ENCODE measurements around the gene AUH.

The AUH gene

DNA sequence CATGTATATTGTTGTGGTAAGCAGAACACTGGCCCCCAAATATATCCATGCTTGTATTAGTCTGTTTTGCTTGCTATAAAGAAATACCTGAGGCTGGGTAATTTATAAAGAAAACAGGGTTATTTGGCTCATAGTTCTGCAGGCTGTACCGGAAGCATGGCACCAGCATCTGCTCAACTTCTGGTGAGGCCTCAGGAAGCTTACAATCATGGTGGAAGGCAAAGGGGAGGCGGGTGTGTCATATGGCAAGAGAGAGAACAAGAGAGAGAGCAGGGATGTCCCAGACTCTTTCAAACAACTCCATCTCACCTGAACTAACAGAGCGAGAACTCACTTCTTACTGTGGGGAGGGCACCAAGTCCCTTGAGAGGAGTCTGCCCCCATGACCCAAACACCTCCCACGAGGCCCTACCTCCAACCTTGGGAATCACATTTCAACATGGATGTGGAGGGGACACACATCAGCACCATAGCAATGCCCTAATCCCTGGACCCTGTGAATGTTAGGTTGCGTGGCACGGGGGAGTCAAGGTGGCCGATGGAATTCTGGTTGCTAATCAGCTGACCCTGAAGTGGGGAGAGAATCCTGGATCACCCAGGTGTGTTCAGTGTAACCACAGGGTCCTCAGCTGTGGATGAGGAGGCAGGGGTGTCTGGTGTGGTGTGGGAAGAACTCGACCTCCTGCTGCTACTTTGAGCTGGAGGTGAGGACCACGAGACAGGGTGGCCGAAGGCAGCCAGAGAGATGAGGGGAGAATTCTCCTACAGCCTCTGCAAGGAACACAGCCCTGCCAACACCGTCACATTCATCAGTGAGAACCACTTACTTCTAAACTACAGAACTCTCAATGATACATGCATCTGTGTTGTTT lies 172.8 kb downstream of the AUH start:
- Histone ChIP-seq H3K9me3 (ENCODE audit: control insufficient read depth in 2 of 2, low read length in 2 of 2) (no peaks in the 10 kb centered on the region), H3K27me3 (ENCODE audit: control insufficient read depth in 2 of 2, insufficient read depth in 2 of 2, low read length in 2 of 2) (no peaks in the 10 kb centered on the region), H3K4me3 (ENCODE audit: low read length in 2 of 2) (no peak overlapping the region), H3K36me3 (ENCODE audit: control insufficient read depth in 2 of 2, insufficient read depth in 2 of 2, low read length in 2 of 2) (no peaks in the 10 kb centered on the region), H3K27ac (ENCODE audit: low read depth in 2 of 2, low read length in 2 of 2) (no peak overlapping the region), H3K9ac (ENCODE audit: low read depth in 1 of 2, low read length in 2 of 2) (no peak overlapping the region), H3K4me1 (ENCODE audit: control insufficient read depth in 2 of 2, insufficient read depth in 2 of 2, low read length in 2 of 2) (peaks cover 24 to 35% of the 10 kb centered on the region in 2 donors)

- no peak overlapping the region for H3K9ac ChIP-seq (ENCODE audit: low read depth in 1 of 2, low read length in 2 of 2)
- H3K27ac ChIP-seq (ENCODE audit: low read depth in 2 of 2, low read length in 2 of 2) = no peak overlapping the region
- H3K4me3 ChIP-seq (ENCODE audit: low read length in 2 of 2) = no peak overlapping the region
- peaks cover 17 to 25% of the 10 kb centered on the region in 2 donors for H3K4me1 ChIP-seq (ENCODE audit: control insufficient read depth in 2 of 2, insufficient read depth in 2 of 2, low read length in 2 of 2)
- no peaks in the 10 kb centered on the region for H3K36me3 ChIP-seq (ENCODE audit: control insufficient read depth in 2 of 2, insufficient read depth in 2 of 2, low read length in 2 of 2)
- no peaks in the 10 kb centered on the region for H3K9me3 ChIP-seq (ENCODE audit: control insufficient read depth in 2 of 2, low read length in 2 of 2)
- H3K27me3 ChIP-seq (ENCODE audit: control insufficient read depth in 2 of 2, insufficient read depth in 2 of 2, low read length in 2 of 2) = no peaks in the 10 kb centered on the region
These were observed 173.8 kb downstream of the AUH start for GRCh38 chr9:91187965-91188344.

- Histone ChIP-seq H3K27ac (ENCODE audit: low read depth in 2 of 2, low read length in 2 of 2) (no peak overlapping the region), H3K4me3 (ENCODE audit: low read length in 2 of 2) (no peak overlapping the region), H3K27me3 (ENCODE audit: control insufficient read depth in 2 of 2, insufficient read depth in 2 of 2, low read length in 2 of 2) (no peaks in the 10 kb centered on the region), H3K9me3 (ENCODE audit: control insufficient read depth in 2 of 2, low read length in 2 of 2) (no peaks in the 10 kb centered on the region), H3K9ac (ENCODE audit: low read depth in 1 of 2, low read length in 2 of 2) (no peak overlapping the region), H3K4me1 (ENCODE audit: control insufficient read depth in 2 of 2, insufficient read depth in 2 of 2, low read length in 2 of 2) (peaks cover 14 to 21% of the 10 kb centered on the region in 2 donors), H3K36me3 (ENCODE audit: control insufficient read depth in 2 of 2, insufficient read depth in 2 of 2, low read length in 2 of 2) (no peaks in the 10 kb centered on the region)
These were observed 174.3 kb downstream of the AUH start for GRCh38 chr9:91187311-91187964.

GRCh38 chr9:91186632-91187108 lies 175.0 kb downstream of the AUH start:
- Histone ChIP-seq H3K27ac (ENCODE audit: low read depth in 2 of 2, low read length in 2 of 2) (no peak overlapping the region), H3K9ac (ENCODE audit: low read depth in 1 of 2, low read length in 2 of 2) (no peak overlapping the region), H3K27me3 (ENCODE audit: control insufficient read depth in 2 of 2, insufficient read depth in 2 of 2, low read length in 2 of 2) (no peaks in the 10 kb centered on the region), H3K4me1 (ENCODE audit: control insufficient read depth in 2 of 2, insufficient read depth in 2 of 2, low read length in 2 of 2) (peaks cover 7 to 14% of the 10 kb centered on the region in 2 donors), H3K36me3 (ENCODE audit: control insufficient read depth in 2 of 2, insufficient read depth in 2 of 2, low read length in 2 of 2) (no peaks in the 10 kb centered on the region), H3K9me3 (ENCODE audit: control insufficient read depth in 2 of 2, low read length in 2 of 2) (no peaks in the 10 kb centered on the region), H3K4me3 (ENCODE audit: low read length in 2 of 2) (no peak overlapping the region)

- Histone ChIP-seq H3K4me1 (ENCODE audit: control insufficient read depth in 2 of 2, insufficient read depth in 2 of 2, low read length in 2 of 2) (peaks cover 2 to 11% of the 10 kb centered on the region in 2 donors), H3K4me3 (ENCODE audit: low read length in 2 of 2) (no peak overlapping the region), H3K27ac (ENCODE audit: low read depth in 2 of 2, low read length in 2 of 2) (no peak overlapping the region), H3K9ac (ENCODE audit: low read depth in 1 of 2, low read length in 2 of 2) (no peak overlapping the region), H3K36me3 (ENCODE audit: control insufficient read depth in 2 of 2, insufficient read depth in 2 of 2, low read length in 2 of 2) (no peaks in the 10 kb centered on the region), H3K9me3 (ENCODE audit: control insufficient read depth in 2 of 2, low read length in 2 of 2) (no peaks in the 10 kb centered on the region), H3K27me3 (ENCODE audit: control insufficient read depth in 2 of 2, insufficient read depth in 2 of 2, low read length in 2 of 2) (no peaks in the 10 kb centered on the region)
These were observed 176.4 kb downstream of the AUH start for GRCh38 chr9:91185193-91185886.

DNA sequence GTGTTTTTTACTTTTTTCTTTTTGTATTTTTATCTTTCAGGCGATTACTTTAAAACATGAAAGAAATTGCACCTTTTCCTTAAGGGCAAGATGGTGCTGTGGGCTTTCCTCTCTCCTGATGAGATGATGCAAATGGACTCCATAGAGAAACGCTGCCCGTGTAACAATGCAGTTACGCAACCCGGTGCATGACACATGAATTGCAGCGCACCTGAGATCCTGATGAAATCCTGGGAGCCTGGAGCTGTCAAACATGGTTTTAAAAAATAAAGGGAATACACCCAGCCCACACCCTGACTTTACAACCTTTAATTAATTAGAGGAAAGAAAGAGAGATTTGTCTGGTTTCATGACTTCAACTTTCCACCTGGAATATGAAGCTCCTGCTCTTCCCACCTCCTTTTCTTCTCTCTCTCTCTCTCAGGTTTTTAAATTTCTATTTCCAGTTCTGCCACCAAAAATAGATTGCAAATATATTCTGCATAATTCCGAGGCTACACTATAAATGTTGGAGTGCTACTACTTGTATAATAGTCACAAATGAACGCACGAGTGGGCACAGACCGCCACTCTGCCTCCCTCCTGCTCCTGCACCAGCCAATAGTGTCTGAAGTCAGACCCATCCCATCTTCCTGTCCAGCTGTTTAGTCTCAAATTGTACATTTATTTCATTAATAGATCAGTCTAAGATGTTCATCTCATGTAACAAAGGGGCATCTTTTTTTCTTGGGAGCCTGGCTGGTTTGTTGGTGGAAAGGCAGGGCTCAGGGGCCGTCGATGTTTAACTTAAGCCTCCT lies 179.1 kb downstream of the AUH start:
- Histone ChIP-seq H3K9ac (ENCODE audit: low read depth in 1 of 2, low read length in 2 of 2) (no peak overlapping the region), H3K27ac (ENCODE audit: low read depth in 2 of 2, low read length in 2 of 2) (no peak overlapping the region), H3K9me3 (ENCODE audit: control insufficient read depth in 2 of 2, low read length in 2 of 2) (no peaks in the 10 kb centered on the region), H3K27me3 (ENCODE audit: control insufficient read depth in 2 of 2, insufficient read depth in 2 of 2, low read length in 2 of 2) (no peaks in the 10 kb centered on the region), H3K4me3 (ENCODE audit: low read length in 2 of 2) (no peak overlapping the region), H3K4me1 (ENCODE audit: control insufficient read depth in 2 of 2, insufficient read depth in 2 of 2, low read length in 2 of 2) (peaks cover 8 to 18% of the 10 kb centered on the region in 2 donors), H3K36me3 (ENCODE audit: control insufficient read depth in 2 of 2, insufficient read depth in 2 of 2, low read length in 2 of 2) (no peaks in the 10 kb centered on the region)

- H3K4me3 ChIP-seq (ENCODE audit: low read length in 2 of 2) = no peak overlapping the region
These were observed 180.2 kb downstream of the AUH start for GRCh38 chr9:91181541-91181940.

GRCh38 chr9:91180930-91181268 lies 180.8 kb downstream of the AUH start:
- no peaks in the 10 kb centered on the region for H3K9me3 ChIP-seq (ENCODE audit: control insufficient read depth in 2 of 2, low read length in 2 of 2)
- H3K27me3 ChIP-seq (ENCODE audit: control insufficient read depth in 2 of 2, insufficient read depth in 2 of 2, low read length in 2 of 2) = no peaks in the 10 kb centered on the region
- H3K4me3 ChIP-seq (ENCODE audit: low read length in 2 of 2) = no peak overlapping the region
- peaks cover 8 to 12% of the 10 kb centered on the region in 2 donors for H3K4me1 ChIP-seq (ENCODE audit: control insufficient read depth in 2 of 2, insufficient read depth in 2 of 2, low read length in 2 of 2)
- H3K9ac ChIP-seq (ENCODE audit: low read depth in 1 of 2, low read length in 2 of 2) = no peak overlapping the region
- H3K27ac ChIP-seq (ENCODE audit: low read depth in 2 of 2, low read length in 2 of 2) = no peak overlapping the region
- H3K36me3 ChIP-seq (ENCODE audit: control insufficient read depth in 2 of 2, insufficient read depth in 2 of 2, low read length in 2 of 2) = no peaks in the 10 kb centered on the region

More at GRCh38 chr9:91181541-91181940, 180.2 kb downstream of the AUH start:
- H3K9ac ChIP-seq (ENCODE audit: low read depth in 1 of 2, low read length in 2 of 2) = no peak overlapping the region
- no peaks in the 10 kb centered on the region for H3K9me3 ChIP-seq (ENCODE audit: control insufficient read depth in 2 of 2, low read length in 2 of 2)
- H3K36me3 ChIP-seq (ENCODE audit: control insufficient read depth in 2 of 2, insufficient read depth in 2 of 2, low read length in 2 of 2) = no peaks in the 10 kb centered on the region
- peaks cover 8 to 12% of the 10 kb centered on the region in 2 donors for H3K4me1 ChIP-seq (ENCODE audit: control insufficient read depth in 2 of 2, insufficient read depth in 2 of 2, low read length in 2 of 2)
- no peak overlapping the region for H3K27ac ChIP-seq (ENCODE audit: low read depth in 2 of 2, low read length in 2 of 2)
- no peaks in the 10 kb centered on the region for H3K27me3 ChIP-seq (ENCODE audit: control insufficient read depth in 2 of 2, insufficient read depth in 2 of 2, low read length in 2 of 2)

DNA sequence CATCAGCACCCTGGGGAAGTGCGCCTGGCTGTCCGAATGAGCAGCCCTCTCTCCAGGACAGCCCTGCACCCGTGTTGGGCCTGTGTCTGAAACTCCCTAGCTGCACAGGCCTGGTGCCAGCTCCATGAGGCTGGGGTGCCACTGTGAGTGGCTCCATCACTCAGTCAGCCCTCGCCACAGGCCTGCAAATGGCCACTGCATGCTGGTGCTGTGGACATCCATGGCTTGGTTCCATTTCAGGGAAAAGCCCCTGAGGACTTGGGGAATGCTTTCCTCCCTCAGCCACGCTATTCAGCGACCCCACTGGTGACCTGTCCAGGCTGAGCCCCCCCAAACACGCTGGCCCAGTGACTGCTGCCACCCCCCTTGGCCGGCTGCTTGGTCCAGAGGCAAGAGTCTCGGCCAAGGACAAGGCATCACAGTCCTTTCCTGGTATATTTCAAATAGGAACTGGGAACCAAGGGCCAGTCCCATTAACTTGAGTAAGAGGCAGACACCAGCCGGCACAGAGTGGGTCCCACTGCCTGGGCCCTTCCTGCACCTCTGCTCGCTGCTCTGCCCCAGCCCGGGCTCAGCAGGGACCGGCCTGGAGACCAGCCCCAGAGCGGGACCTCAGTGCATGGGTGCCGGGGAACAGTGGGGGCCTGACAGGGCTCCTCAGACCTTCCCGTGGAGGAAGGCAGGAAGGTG lies 181.3 kb downstream of the AUH start:
- Histone ChIP-seq H3K4me3 (ENCODE audit: low read length in 2 of 2) (no peak overlapping the region), H3K4me1 (ENCODE audit: control insufficient read depth in 2 of 2, insufficient read depth in 2 of 2, low read length in 2 of 2) (peaks cover 8 to 12% of the 10 kb centered on the region in 2 donors), H3K9ac (ENCODE audit: low read depth in 1 of 2, low read length in 2 of 2) (no peak overlapping the region), H3K9me3 (ENCODE audit: control insufficient read depth in 2 of 2, low read length in 2 of 2) (no peaks in the 10 kb centered on the region), H3K36me3 (ENCODE audit: control insufficient read depth in 2 of 2, insufficient read depth in 2 of 2, low read length in 2 of 2) (no peaks in the 10 kb centered on the region), H3K27me3 (ENCODE audit: control insufficient read depth in 2 of 2, insufficient read depth in 2 of 2, low read length in 2 of 2) (no peaks in the 10 kb centered on the region), H3K27ac (ENCODE audit: low read depth in 2 of 2, low read length in 2 of 2) (no peak overlapping the region)
